Left lobe of liver (tissue), 2 donors: ENCODE data around the gene CCDC17. TPM values are rescaled to one million over a fixed set of nuclear protein-coding genes. Genes with fewer than 3 reads are reported as not detected.
A peak's percentile ranks its signal among the peaks of the same experiment; 100 is the strongest.
"Not testable (repeated sequence)": the region's sequence is repeated elsewhere in the genome, so short reads cannot be mapped to it uniquely, and the experiment has no call there.

Source experiments
- ATAC-seq: fragments of 200-7000 bp; cut with Tn5 transposase; one replicate; pipeline ENCODE4 v1.9.1; 2020; ENCODE audit warnings: mild to moderate bottlenecking, moderate library complexity
- DNase-seq: peaks from one replicate; pipeline ENCODE4 v3.0.0-alpha.2; 2020; ENCODE audit warnings: low spot score
- total RNA-seq: library from RNA; stranded (reverse); gene quantifications from one replicate; pipeline ENCODE4 v1.2.1, GENCODE V29; 2021
- donor health status: DM: no; HTN: no; CAD: no; lungs with moderate emphysema.
- donor health status: DM: no; HTN: yes; CAD: no.

CCDC17 gene
- total RNA-seq, 1 donor from 2014 or later: 2.7 TPM

DNA sequence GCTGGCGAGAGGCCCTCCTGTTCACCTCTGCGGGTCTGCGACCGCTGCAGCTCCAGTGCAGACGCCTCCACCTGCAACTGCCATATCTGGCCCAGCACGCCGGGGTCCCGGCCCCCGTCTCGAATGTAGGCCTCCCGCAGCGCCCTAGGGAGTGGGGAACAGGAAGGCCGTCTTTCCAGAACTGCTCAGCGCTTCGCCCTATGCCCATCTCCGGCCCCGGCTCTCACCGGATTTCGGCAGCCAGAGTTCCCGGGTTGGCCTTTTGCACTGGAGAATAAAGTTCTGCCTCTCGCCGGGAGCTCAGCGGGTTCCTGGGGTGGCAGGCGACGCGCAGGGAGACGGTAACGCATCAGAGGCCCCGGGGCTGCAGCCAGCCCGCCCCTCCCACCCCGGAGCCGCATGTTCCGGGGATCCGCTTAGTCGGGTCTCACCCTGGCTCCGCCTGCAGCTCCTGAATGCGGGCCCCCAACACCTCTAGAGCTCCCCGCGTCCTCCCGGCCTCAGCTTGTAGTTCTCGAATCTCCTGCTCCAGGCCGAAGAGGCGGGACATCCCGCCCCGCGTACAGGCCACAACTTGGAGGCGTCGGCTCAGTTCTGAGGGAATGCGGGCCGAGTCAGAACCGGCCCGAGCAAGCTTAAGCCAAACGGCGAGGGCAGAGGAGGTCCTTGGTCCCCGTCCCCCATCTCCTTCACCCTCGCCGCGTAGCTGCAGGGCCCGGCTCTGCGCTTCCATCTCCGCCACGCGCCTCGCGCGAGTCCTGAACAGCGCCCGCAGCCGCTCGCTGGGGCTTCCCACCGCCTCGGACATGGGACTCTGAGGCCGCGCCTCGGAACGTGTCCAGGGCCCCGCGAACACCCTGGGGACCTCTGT, 1.1 kb downstream of the CCDC17 start:
- no peak for DNase-seq
- ATAC-seq: peak; percentile 25

DNA sequence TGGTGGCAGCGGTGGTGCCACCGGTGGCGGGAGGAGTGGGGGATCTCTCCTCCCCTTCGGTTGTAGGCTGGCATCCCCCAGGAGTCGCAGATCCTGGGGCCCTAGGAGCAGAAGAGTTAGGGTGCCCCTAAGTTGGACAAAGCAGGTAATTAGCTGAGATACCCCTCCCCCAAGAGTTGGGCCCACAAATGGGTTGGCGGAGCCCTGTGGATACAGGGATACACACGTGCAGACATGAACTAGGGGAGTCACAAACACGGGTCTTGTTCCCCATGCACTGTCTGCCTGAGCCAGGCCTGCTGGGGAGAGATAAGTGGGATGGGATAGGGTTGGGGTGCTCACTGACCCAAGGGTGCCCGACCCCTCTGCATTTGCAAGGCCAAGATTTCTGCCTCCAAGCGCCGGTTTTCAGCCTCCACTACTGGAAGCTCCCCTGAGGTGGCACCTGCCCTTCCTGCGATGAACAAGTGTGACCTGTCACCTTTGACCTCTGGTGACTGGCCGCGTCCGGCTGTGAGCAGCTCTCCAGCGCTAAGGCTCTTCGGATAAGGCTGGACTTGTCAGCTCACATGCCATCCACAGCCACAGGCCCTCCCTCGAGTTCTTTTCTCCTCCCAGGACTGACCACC, 1.8 kb downstream of the CCDC17 start:
- DNase-seq: peak; percentile 58
- peak; percentile 76 for ATAC-seq

GRCh38 chr1:45621501-45621836, 2.4 kb downstream of the CCDC17 start:
- ATAC-seq (peak; percentile 14), DNase-seq (no peak)

DNA sequence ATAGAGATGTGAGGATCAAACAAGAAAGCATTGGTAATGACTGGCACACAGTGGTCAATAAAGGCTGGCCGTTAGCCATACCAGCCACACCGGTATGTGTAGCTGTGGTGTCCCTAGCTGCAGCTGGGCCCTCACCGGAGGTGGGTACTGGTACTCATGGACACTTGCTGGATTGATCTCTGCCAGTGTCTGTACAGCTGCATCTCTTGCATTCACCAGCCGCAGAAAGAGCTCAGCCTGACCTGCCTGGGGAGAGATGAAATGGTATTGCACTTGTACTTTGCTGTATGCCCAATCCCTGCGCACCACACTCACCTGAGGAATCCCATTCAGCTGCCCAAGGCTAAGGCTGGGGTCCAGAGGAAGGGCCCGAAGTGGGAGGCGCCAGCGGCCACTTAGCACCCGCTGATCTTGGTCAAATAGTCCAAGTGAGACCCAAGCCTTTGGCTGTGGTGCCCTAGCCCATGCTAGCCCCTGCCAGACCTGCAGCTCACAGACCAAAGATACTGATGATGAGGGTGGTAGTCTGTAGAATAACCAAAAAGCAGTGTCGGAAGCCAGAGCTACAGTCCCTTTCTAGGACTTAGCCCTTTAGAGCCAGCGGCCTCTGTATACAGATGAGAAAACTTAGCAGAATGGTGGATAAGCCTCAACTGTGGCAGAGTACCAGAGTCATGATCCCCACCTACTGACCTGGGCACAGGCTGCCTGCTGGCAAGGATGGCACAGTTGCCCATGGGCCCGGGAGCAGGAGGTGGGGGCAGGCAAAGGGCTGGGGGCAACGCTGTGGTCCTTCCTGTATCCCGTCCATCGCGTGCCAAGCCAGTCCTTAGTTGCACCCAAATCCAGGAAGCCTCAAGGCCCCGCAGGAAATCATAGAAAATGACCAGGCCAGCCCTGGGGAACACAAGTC, 3.0 kb downstream of the CCDC17 start:
- ATAC-seq: peak; percentile 11
- no peak for DNase-seq

- no peak for ATAC-seq
- DNase-seq: no peak
Observed at GRCh38 chr1:45619149-45619921, 4.5 kb downstream of the CCDC17 start.

- DNase-seq (no peak), ATAC-seq (no peak)
Observed at GRCh38 chr1:45617618-45618017, 6.2 kb downstream of the CCDC17 start.

DNA sequence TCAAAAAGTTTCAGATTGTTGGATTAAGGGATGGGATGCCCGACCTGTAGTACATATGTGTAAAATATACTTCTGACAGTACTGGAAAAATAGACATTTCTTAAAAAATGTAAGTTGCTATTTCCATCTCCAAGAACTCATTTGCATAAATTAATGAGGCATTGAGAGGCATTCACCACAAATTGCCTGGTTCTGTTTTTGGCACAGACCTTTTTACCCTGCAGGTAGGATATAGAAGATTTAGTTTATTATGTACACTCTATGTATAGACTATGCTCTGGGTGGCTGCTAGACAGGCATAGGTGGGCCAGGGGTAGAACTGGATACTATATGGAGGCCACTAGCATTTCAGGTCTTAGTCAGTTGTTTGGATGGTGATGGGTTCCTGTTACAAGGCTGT, 8.0 kb downstream of the CCDC17 start:
- no peak for DNase-seq
- ATAC-seq: no peak

DNA sequence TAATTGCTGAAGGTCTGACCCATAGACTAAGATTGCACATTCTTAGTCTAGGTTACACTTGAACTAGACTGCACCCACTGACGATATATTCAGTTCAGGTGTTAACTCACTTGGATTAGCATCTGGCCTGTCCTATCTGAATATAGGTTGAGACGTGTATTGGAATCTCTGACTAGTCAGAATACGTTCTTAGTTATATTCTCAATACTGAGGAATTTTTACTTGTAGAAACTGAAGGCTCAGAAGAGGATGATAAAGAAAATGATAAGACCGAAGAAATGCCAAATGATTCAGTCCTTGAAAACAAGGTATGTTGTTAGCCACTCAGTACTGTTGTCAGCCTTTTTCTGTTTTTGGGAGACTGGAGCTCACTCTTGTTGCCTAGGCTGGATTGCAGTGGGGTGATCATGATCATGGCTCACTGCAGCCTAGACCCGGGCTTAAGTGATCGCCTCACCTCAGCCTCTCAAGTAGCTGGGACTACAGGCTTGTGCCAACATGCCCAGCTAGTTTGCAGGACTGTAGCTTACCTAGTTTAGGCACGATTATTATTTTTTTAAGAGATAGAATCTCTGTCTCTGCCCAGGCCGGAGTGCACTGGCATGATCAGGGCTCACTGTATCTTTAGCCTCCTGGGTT, 10.8 kb downstream of the CCDC17 start:
- no peak for ATAC-seq
- no peak for DNase-seq

GRCh38 chr1:45610589-45611226, 13.1 kb downstream of the CCDC17 start:
- DNase-seq (no peak), ATAC-seq (no peak)

DNA sequence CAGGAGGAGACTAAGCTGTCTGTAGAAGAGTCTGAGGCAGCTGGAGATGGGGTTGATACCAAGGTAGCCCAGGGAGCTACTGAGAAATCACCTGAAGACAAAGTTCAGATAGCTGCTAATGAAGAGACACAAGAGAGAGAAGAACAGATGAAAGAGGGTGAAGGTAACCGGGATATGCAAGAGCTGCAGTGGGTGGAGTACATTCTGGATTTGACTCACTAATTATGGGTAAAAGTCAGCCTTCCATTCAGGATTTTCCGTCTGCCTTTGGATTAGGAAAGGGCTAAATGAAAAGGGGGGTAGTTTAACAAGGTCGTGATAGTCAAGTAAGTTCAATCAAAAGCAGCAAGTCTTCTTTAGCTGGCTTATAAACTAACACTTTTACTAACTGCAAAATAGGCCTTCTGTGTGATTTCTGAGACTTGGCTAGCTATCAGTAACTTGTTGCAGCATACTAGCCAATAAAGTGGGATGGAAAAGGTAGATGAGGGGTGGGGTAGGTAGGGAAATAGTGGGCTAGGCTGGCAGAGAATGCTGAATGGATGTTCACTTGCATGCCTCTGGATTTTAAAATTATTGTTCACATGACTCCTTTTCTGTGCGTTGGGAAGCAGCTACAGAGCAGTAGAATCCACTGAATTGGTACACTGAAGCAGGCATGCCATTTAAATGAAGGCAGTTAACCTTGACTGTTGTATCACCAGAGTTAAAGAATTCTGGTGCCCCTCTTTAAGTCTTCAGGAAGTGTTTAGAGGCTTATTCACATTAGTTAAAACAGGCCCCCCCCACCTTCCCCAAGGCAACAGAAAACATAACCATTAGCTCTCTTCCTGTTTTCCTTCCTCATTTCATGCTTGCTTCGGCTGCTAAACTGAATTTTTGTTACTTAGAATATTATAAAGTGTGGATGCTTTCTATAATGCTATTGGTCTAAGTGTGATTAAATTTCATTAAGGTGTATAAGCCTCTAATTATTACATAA, 15.4 kb downstream of the CCDC17 start:
- DNase-seq: no peak

DNA sequence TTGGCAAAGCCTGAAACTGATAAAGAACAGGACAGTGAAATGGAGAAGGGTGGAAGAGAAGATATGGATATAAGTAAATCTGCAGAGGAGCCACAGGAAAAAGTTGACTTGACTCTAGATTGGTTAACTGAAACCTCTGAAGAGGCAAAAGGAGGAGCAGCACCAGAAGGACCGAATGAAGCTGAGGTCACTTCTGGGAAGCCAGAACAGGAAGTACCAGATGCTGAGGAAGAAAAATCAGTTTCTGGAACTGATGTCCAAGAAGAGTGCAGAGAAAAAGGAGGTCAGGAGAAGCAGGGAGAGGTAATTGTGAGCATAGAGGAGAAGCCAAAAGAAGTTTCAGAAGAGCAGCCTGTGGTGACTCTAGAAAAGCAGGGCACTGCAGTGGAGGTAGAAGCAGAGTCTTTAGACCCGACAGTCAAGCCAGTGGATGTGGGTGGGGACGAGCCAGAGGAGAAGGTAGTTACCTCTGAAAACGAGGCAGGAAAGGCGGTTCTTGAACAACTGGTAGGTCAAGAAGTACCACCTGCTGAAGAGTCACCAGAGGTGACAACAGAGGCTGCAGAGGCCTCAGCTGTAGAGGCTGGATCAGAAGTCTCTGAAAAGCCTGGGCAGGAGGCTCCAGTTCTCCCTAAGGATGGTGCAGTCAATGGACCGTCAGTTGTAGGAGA, 16.3 kb downstream of the CCDC17 start:
- ATAC-seq (no peak), DNase-seq (no peak)

More for the DNA sequence above, 15.4 kb downstream of the CCDC17 start:
- no peak for ATAC-seq

- no peak for DNase-seq
- no peak for ATAC-seq
Observed at GRCh38 chr1:45604239-45604638, 19.6 kb downstream of the CCDC17 start.

DNA sequence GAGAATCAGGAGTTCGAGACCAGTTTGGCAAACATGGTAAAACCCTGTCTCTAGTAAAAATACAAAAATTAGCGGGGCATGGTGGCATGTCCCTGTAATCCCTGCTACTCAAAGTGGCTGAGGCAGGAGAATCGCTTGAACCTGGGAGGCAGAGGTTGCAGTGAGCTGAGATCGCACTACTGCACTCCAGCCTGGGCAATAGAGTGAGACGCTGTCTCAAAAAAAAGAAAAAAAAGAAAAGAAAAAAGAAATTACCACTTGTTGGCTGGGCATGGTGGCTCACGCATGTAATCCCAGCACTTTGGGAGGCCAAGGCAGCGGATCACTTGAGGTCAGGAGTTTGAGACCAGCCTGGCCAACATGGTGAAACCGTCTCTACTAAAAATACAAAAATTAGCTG, 27.1 kb downstream of the CCDC17 start:
- not testable (repeated sequence) for ATAC-seq, DNase-seq

- DNase-seq (no peak), ATAC-seq (no peak)
Observed at GRCh38 chr1:45594412-45594811, 29.4 kb downstream of the CCDC17 start.

DNA sequence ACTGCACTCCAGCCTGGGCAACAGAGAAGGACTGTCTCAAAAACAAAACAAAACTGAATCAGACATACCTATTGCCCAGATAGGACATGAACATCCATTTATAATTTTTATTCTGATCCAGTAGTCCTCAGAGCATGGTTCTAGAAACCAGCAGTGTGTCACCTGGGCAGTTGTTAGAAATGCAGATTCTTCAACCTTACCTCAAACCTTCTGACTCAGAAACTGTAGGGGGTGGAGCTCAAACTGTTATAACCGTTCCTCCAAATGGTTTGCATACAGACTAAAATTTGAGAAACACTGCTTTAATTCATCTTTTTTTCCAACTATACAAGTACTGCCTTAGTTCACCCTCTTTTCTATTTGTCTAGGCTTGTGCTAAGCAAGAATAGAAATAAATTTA, 34.0 kb downstream of the CCDC17 start:
- DNase-seq (no peak), ATAC-seq (peak; percentile 30)

- DNase-seq (no peak), ATAC-seq (no peak)
Observed at GRCh38 chr1:45586769-45587168, 37.1 kb downstream of the CCDC17 start.

- DNase-seq: peak; percentile 41
- ATAC-seq: no peak
Observed at GRCh38 chr1:45585496-45586075, 38.3 kb downstream of the CCDC17 start.

DNA sequence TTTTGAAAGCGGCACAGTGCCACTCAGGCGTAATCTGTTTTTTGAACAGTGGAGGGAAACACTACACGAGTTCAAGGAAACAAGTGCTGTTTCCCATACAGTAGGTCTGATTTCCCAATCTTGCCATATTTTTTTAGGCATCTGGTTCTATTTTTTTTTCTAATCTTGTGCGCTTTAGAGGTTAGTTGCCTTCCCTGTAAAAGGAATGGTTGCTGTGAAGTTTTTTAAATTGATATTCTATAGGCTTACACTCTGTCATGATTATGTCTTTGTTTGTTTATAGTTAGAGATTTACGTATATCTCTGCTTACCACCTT, 38.8 kb downstream of the CCDC17 start:
- ATAC-seq: no peak
- no peak for DNase-seq
